ENCODE results near the gene PPM1E.

DNA sequence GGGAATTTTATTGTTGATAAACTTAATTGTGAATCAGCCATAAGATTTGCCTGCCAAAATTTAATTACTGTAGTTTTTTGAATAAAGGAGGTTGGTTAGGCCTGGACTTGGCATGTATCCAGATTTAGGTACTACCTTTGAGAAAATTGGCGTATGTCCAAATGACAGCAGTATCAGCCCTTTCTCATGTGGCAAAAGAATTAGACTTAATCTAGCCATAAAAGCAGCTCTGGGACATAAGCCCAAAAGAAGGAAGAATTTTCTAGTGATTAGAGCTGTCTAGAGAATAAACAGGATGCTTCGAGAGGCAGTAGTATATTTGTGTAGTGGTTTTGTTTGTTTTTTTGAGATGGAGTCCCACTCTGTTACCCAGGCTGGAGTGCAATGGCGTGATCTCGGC lies 27.7 kb downstream of the PPM1E start:
- no peak for TF ChIP-seq ZNF384 (IDR thresholded peaks at IDR 0.05)
- no peak for TF ChIP-seq ARNT (IDR thresholded peaks at IDR 0.05)
- no peak for TF ChIP-seq FOXM1 (IDR thresholded peaks at IDR 0.05; ENCODE audit: borderline replicate concordance)
- no peak for TF ChIP-seq NFRKB (IDR thresholded peaks at IDR 0.05)
